ENCODE data around the gene LEAP2.

The LEAP2 gene, protein sequence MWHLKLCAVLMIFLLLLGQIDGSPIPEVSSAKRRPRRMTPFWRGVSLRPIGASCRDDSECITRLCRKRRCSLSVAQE

DNA sequence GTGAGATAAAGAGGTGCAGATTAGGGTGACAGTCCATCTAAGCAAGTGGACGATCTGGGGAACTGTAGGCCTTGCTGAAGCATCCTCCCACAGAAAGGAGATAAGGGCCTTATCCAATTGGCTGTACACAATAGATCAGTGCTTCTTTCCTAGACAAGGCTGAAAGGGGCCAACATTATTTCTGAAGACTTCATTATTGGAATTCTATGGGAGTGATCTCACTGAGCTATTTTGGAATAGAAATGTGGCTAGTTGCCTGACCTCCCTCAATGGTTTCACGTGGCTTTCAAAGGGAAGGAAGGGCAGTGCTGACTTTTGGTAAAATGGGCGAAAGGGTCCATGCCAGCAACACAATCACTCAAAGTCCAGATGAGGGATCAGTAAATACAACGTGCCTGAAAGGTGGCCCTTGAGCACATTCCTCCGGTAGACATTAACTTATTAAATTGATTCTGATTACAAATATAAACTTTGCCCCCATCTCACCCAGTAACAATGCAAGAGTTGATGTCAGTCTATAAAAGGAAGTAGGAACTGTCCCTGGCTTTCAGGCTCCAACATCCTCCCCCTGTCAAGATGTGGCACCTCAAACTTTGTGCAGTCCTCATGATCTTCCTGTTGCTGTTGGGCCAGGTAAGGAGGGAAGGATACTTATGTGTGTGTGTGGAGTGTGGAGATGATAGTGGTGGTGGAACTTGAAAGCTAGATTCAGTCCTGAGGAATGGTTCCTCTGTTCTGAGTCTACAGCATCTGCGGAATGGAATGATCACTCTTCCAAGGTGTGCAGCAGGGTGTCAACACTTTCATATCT, at the start of gene LEAP2:
TSS of gene LEAP2 (plus strand) at position 550 of the 811 bp plus-strand sequence. CDS start at position 577, 27 bp downstream.
- H3K36me3 ChIP-seq (ENCODE audit: control insufficient read depth, insufficient read depth, low read length), result peaks cover 6% of the 10 kb centered on the region

DNA sequence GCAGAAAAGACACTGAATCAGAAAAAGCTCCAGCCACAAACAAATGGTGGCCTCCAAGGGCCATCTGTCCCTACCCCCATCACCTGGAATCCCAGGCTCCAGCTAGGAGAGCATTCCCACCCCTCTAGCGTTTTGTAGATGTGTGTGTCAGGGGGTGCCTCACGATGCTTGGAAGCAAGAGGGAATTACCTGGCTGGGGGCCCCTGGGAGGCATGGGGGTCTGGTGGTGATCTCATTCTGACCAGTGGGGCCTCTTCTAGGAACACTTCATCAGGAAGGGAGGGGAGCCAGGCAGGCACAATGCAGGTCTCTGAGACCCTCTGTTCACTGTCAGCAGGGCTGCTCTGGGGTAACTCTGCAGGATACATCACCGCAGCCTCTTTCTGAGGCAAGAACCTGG, 49.0 kb upstream of the LEAP2 start:
- Histone ChIP-seq H3K36me3 (ENCODE audit: control insufficient read depth, insufficient read depth, low read length) (no peaks in the 10 kb centered on the region), H3K27me3 (replicated peaks; ENCODE audit: control insufficient read depth, insufficient read depth, low read length) (no peaks in the 10 kb centered on the region; the same call in 1 of the 2 replicates), H3K4me3 (replicated peaks; ENCODE audit: low read depth, low read length) (no peak overlapping the region)
- no peak for DNase-seq (ENCODE audit: extremely low read depth, insufficient read length)
- no peak for TF ChIP-seq CTCF (IDR thresholded peaks at IDR 0.05; ENCODE audit: insufficient read depth, low read length, poor library complexity, severe bottlenecking)

More for the DNA sequence above, at the start of gene LEAP2:
- Histone ChIP-seq H3K27me3 (replicated peaks; ENCODE audit: control insufficient read depth, insufficient read depth, low read length) (no peaks in the 10 kb centered on the region), H3K4me3 (replicated peaks; ENCODE audit: low read depth, low read length) (no peak within 1 kb of the TSS)
- no peak for DNase-seq (ENCODE audit: extremely low read depth, insufficient read length)
- TF ChIP-seq CTCF (IDR thresholded peaks at IDR 0.05; ENCODE audit: insufficient read depth, low read length, poor library complexity, severe bottlenecking), result no peak

- peak; percentile 47 for DNase-seq (ENCODE audit: extremely low read depth, insufficient read length)
- no peak for TF ChIP-seq CTCF (IDR thresholded peaks at IDR 0.05; ENCODE audit: insufficient read depth, low read length, poor library complexity, severe bottlenecking)
- Histone ChIP-seq H3K36me3 (ENCODE audit: control insufficient read depth, insufficient read depth, low read length) (no peaks in the 10 kb centered on the region), H3K27me3 (replicated peaks; ENCODE audit: control insufficient read depth, insufficient read depth, low read length) (no peaks in the 10 kb centered on the region; the same call in 1 of the 2 replicates), H3K4me3 (replicated peaks; ENCODE audit: low read depth, low read length) (no peak overlapping the region)
Observed at GRCh38 chr5:132825033-132825833, 48.2 kb upstream of the LEAP2 start.

- DNase-seq (ENCODE audit: extremely low read depth, insufficient read length), result no peak
- no peak for TF ChIP-seq CTCF (IDR thresholded peaks at IDR 0.05; ENCODE audit: insufficient read depth, low read length, poor library complexity, severe bottlenecking)
- Histone ChIP-seq H3K4me3 (replicated peaks; ENCODE audit: low read depth, low read length) (no peak overlapping the region), H3K27me3 (replicated peaks; ENCODE audit: control insufficient read depth, insufficient read depth, low read length) (no peaks in the 10 kb centered on the region; the same call in 1 of the 2 replicates), H3K36me3 (ENCODE audit: control insufficient read depth, insufficient read depth, low read length) (no peaks in the 10 kb centered on the region)
Observed at GRCh38 chr5:132825834-132826391, 47.6 kb upstream of the LEAP2 start.

DNA sequence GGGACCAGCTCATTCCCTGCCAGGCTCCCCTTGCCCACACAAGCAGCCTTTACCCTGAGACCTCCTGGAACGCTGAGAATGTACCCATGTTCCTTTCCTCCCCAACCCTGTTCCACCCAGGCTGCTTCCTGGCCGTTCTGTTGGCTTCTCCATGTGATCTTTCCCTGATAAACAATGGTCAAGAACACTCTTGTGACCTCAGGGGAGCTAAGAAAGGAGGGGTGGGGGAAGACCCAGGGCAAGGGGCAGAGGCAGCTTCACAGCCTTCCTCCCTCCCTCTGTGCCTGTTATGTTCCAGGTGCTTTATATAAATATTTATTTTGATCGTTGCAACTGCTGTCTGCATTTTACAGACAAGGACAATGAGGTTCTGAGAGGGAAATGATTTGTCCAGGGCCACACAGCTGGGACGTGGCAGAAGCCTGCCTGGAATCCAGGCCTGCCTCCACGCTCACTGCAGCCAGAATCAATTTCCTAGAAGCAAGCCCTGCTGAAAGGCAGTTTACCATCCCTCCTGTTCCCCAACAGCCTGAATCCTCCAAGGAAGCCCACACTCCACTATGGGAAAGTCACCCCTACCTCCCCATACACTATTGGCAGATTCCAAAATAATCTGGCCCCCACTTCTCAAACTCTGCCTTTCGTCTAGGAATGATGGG, 46.9 kb upstream of the LEAP2 start:
- Histone ChIP-seq H3K36me3 (ENCODE audit: control insufficient read depth, insufficient read depth, low read length) (no peaks in the 10 kb centered on the region), H3K4me3 (replicated peaks; ENCODE audit: low read depth, low read length) (no peak overlapping the region), H3K27me3 (replicated peaks; ENCODE audit: control insufficient read depth, insufficient read depth, low read length) (no peaks in the 10 kb centered on the region; the same call in 1 of the 2 replicates)
- no peak for DNase-seq (ENCODE audit: extremely low read depth, insufficient read length)
- no peak for TF ChIP-seq CTCF (IDR thresholded peaks at IDR 0.05; ENCODE audit: insufficient read depth, low read length, poor library complexity, severe bottlenecking)

All from GM06990 (cell line).